Mesenchymal stem cell (in vitro differentiated cells and primary cell): Measurements from ENCODE around the gene SUGP1.

ENCODE experiments used
- DNase-seq: peaks from one replicate; pipeline ENCODE4 v3.0.0-alpha.2; 2013
- H2AFZ ChIP-seq: one replicate; pipeline ENCODE4 v1.6.1; 2013; ENCODE audit warnings: low read depth, mild to moderate bottlenecking, control low read depth, inconsistent platforms, low read length, moderate library complexity
- H2AK5ac ChIP-seq: 2 replicates; pipeline ENCODE4 v1.6.1; 2013; ENCODE audit warnings: low read length, moderate library complexity, mild to moderate bottlenecking, inconsistent platforms; ENCODE audit not compliant: severe bottlenecking
- H2BK120ac ChIP-seq: one replicate; pipeline ENCODE4 v1.6.1; 2013; ENCODE audit warnings: low read depth, mild to moderate bottlenecking, inconsistent platforms, low read length, moderate library complexity
- H2BK12ac ChIP-seq, 2 experiments: one replicate each; pipeline ENCODE4 v1.6.1; 2013; ENCODE audit warnings: inconsistent platforms in 2 of 2, low read length in 2 of 2, mild to moderate bottlenecking in 2 of 2, moderate library complexity in 2 of 2, control low read depth in 1 of 2
- H2BK15ac ChIP-seq: one replicate; pipeline ENCODE4 v1.6.1; 2013; ENCODE audit warnings: mild to moderate bottlenecking, low read depth, inconsistent platforms; ENCODE audit not compliant: poor library complexity, severe bottlenecking
- H2BK5ac ChIP-seq: 2 replicates; pipeline ENCODE4 v1.6.1; 2013; ENCODE audit warnings: low read depth, mild to moderate bottlenecking, low read length, control low read depth, inconsistent platforms; ENCODE audit not compliant: poor library complexity, severe bottlenecking
- H3K14ac ChIP-seq, 2 experiments: one replicate each; pipeline ENCODE4 v1.6.1; 2013; ENCODE audit warnings: inconsistent platforms in 2 of 2, low read length in 2 of 2, control low read depth in 1 of 2, mild to moderate bottlenecking in 1 of 2, moderate library complexity in 1 of 2
- H3K18ac ChIP-seq, 2 experiments: one replicate each; pipeline ENCODE4 v1.6.1; 2013; ENCODE audit warnings: inconsistent platforms in 2 of 2, low read length in 2 of 2, control low read depth in 1 of 2, low read depth in 1 of 2, mild to moderate bottlenecking in 1 of 2
- H3K23ac ChIP-seq, 2 experiments: one replicate each; pipeline ENCODE4 v1.6.1; 2013; ENCODE audit warnings: inconsistent platforms in 2 of 2, low read length in 2 of 2, mild to moderate bottlenecking in 2 of 2, moderate library complexity in 2 of 2, control low read depth in 1 of 2
- H3K27ac ChIP-seq: 2 replicates; pipeline ENCODE4 v1.5.1; 2013; ENCODE audit warnings: mild to moderate bottlenecking, moderate library complexity, low read length, control low read depth, inconsistent platforms; ENCODE audit not compliant: poor library complexity, severe bottlenecking
- H3K27me3 ChIP-seq, 2 experiments: 2 replicates each; pipeline versions ENCODE4 v1.6.1 to v1.7.0; 2013; ENCODE audit warnings: low read length in 2 of 2, mild to moderate bottlenecking in 2 of 2, moderate library complexity in 2 of 2, control low read depth in 1 of 2, inconsistent platforms in 1 of 2; ENCODE audit not compliant: control insufficient read depth in 1 of 2, insufficient read depth in 1 of 2
- H3K36me3 ChIP-seq, 2 experiments: 2 replicates each; pipeline versions ENCODE4 v1.6.1 to v1.7.0; 2013; ENCODE audit warnings: low read length in 2 of 2, control low read depth in 1 of 2, inconsistent platforms in 1 of 2, low read depth in 1 of 2, mild to moderate bottlenecking in 1 of 2; ENCODE audit not compliant: insufficient read depth in 2 of 2, control insufficient read depth in 1 of 2
- H3K4ac ChIP-seq, 2 experiments: one replicate each; pipeline ENCODE4 v1.6.1; 2013; ENCODE audit warnings: inconsistent platforms in 2 of 2, low read length in 2 of 2, mild to moderate bottlenecking in 2 of 2, moderate library complexity in 2 of 2, control low read depth in 1 of 2, low read depth in 1 of 2
- H3K4me1 ChIP-seq: 2 replicates; pipeline ENCODE4 v1.6.1; 2013; ENCODE audit warnings: low read depth, low read length, control low read depth; ENCODE audit not compliant: control insufficient read depth, insufficient read depth
- H3K4me2 ChIP-seq: 2 replicates; pipeline ENCODE4 v1.6.1; 2013; ENCODE audit warnings: low read length, mild to moderate bottlenecking, inconsistent platforms; ENCODE audit not compliant: poor library complexity, severe bottlenecking
- H3K4me3 ChIP-seq, 2 experiments: 2 replicates each; pipeline versions ENCODE4 v1.5.1 to v1.7.0; 2013; ENCODE audit warnings: low read length in 2 of 2, mild to moderate bottlenecking in 2 of 2, control low read depth in 1 of 2, low read depth in 1 of 2; ENCODE audit not compliant: insufficient read depth in 1 of 2
- H3K79me1 ChIP-seq: replicated peaks from 2 replicates; pipeline ENCODE4 v1.6.1; 2013; ENCODE audit warnings: mild to moderate bottlenecking, control low read depth, low read length, inconsistent platforms; ENCODE audit not compliant: poor library complexity, severe bottlenecking
- H3K9ac ChIP-seq: 2 replicates; pipeline ENCODE4 v1.7.0; 2013; ENCODE audit warnings: mild to moderate bottlenecking, low read length, moderate library complexity
- H3K9me3 ChIP-seq: 2 replicates; pipeline ENCODE4 v1.7.0; 2013; ENCODE audit warnings: mild to moderate bottlenecking, low read length; ENCODE audit not compliant: control insufficient read depth
- H4K8ac ChIP-seq: one replicate; pipeline ENCODE4 v1.6.1; 2013; ENCODE audit warnings: inconsistent platforms, mild to moderate bottlenecking, low read length, moderate library complexity
- H4K91ac ChIP-seq: one replicate; pipeline ENCODE4 v1.6.1; 2013; ENCODE audit warnings: mild to moderate bottlenecking, low read length, inconsistent platforms
- WGBS: methylation state at CpG from one replicate; pipeline ENCODE4 v1.1.7; 2013; ENCODE audit warnings: mixed read lengths; 5-methylcytosine and 5-hydroxymethylcytosine counted together

The SUGP1 gene

DNA sequence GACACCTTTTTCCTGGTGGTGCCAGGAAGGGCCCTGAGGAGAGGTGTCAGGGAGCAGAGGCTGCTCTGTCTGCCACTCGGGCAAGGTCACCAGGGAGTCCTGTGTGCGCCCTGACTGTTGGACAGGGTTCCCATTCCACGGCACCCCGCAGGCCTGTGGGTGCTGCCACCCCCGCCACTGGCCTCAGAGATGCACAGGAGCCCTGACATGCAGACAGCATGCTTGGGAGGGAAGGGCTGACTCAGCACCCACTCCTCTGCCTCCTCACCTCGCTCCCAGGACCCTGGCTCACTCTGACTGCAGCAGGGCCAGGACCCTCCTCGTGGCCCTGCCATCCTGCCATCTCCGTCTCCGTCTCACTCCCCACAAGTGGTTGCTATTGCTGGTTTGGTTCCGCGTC is 25.7 kb upstream of the SUGP1 start:
- Histone ChIP-seq H3K14ac (no peak overlapping the region), H3K27me3 (no peaks in the 10 kb centered on the region), H3K18ac (no peak overlapping the region), H4K8ac (no peak overlapping the region), H2BK5ac (no peak overlapping the region), H3K23ac (no peak overlapping the region), H3K9ac (no peak overlapping the region), H2AFZ (no peak overlapping the region), H2BK15ac (no peak overlapping the region), H2AK5ac (no peak overlapping the region), H3K27ac (no peak overlapping the region), H3K4me1 (peaks cover 3% of the 10 kb centered on the region), H3K4me3 (no peak overlapping the region), H3K9me3 (no peaks in the 10 kb centered on the region), H3K79me1 (peaks cover 22% of the 10 kb centered on the region), H3K36me3 (peaks cover 86 to 88% of the 10 kb centered on the region in 2 experiments), H3K4ac (no peak overlapping the region), H4K91ac (no peak overlapping the region), H3K4me2 (no peak overlapping the region), H2BK12ac (no peak overlapping the region), H2BK120ac (no peak overlapping the region)
- 97% methylated on average over 11 of the region's 11 CpGs for WGBS
- no peak for DNase-seq

DNA sequence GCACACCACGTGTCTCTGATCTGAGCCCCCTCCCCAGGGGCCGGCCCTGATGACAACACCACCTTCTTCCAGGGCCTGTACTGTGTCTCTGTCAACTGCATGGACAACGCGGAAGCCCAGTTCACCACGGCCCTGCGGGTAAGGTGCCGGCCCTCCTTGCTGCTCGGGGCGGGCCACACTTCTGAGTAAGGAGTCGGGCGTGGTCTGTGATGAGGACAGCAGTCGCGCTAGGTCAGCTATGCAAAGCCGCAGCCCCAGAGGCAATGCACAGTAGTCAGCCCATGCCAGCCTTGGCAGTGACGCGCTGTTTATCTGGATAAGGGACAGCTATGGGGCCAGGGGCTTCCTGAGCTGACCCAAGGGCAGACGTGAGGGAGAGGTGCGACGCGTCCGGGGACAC is 24.9 kb upstream of the SUGP1 start:
- H3K27me3 ChIP-seq = no peaks in the 10 kb centered on the region
- H3K27ac ChIP-seq = no peak overlapping the region
- H3K4me2 ChIP-seq = no peak overlapping the region
- H3K36me3 ChIP-seq = peaks cover 88 to 91% of the 10 kb centered on the region in 2 experiments
- no peak overlapping the region for H2AK5ac ChIP-seq
- H2AFZ ChIP-seq = no peak overlapping the region
- no peak overlapping the region for H3K18ac ChIP-seq
- H3K4me3 ChIP-seq = no peak overlapping the region
- H4K91ac ChIP-seq = no peak overlapping the region
- peaks cover 3% of the 10 kb centered on the region for H3K4me1 ChIP-seq
- no peak overlapping the region for H3K23ac ChIP-seq
- no peak overlapping the region for H2BK15ac ChIP-seq
- H2BK5ac ChIP-seq = no peak overlapping the region
- H3K9ac ChIP-seq = no peak overlapping the region
- H2BK120ac ChIP-seq = no peak overlapping the region
- 94% methylated on average over 21 of the region's 21 CpGs for WGBS
- H4K8ac ChIP-seq = no peak overlapping the region
- DNase-seq = no peak
- no peak overlapping the region for H3K4ac ChIP-seq
- H3K9me3 ChIP-seq = no peaks in the 10 kb centered on the region
- H2BK12ac ChIP-seq = no peak overlapping the region
- no peak overlapping the region for H3K14ac ChIP-seq
- H3K79me1 ChIP-seq = peaks cover 24% of the 10 kb centered on the region

DNA sequence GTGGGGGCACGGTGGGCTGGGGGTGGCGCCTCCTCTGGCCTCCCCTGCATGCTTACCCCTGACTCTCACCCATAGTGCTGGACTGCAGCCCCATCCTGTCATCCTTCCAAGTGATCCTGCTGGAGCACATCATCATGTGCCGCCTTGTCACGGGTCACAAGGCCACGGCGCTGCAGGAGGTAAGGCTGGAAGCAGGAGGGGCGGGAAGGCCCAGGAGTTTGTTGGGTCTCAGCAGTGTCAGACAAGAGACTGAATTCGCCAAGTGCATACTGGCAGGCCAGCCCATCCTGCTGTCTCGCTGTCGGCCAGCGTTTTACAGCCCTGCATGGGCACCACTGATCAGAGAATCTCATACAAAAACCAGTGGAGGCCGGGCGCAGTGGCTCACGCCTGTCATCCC is 23.5 kb upstream of the SUGP1 start:
- Histone ChIP-seq H2BK15ac (no peak overlapping the region), H2AK5ac (no peak overlapping the region), H3K23ac (peak overlapping the region in 1 of 2 experiments; percentile 50), H3K36me3 (peaks cover 79 to 89% of the 10 kb centered on the region in 2 experiments), H4K8ac (no peak overlapping the region), H3K27ac (no peak overlapping the region), H2BK5ac (no peak overlapping the region), H2AFZ (no peak overlapping the region), H3K4me3 (peak overlapping the region in 1 of 2 experiments; percentile 14), H3K9ac (no peak overlapping the region), H2BK12ac (no peak overlapping the region), H3K4ac (no peak overlapping the region), H3K9me3 (no peaks in the 10 kb centered on the region), H3K14ac (no peak overlapping the region), H2BK120ac (no peak overlapping the region), H3K18ac (no peak overlapping the region), H4K91ac (no peak overlapping the region), H3K4me2 (no peak overlapping the region), H3K4me1 (peaks cover 3% of the 10 kb centered on the region), H3K27me3 (no peaks in the 10 kb centered on the region), H3K79me1 (peaks cover 20% of the 10 kb centered on the region)
- DNase-seq = no peak
- 88% methylated on average over 14 of the region's 14 CpGs for WGBS

DNA sequence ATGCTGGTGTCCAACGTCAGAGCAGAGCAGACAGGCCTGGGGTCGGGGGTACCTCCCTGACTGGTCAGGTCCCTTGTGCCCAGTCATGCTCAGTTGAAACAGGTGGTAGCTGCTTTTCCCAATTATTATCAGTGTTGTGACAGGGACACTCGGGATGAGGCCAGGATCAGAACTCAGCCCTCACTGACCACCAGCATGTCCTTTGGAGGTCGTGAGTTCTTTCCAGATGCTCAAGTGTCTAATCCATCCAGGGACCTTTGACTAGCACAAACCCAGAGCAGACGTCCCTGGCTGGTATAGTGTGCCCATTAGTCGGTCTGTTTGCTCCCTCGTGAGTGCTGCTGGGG is 22.7 kb upstream of the SUGP1 start:
- 69% methylated on average over 7 of the region's 7 CpGs for WGBS
- no peak overlapping the region for H4K8ac ChIP-seq
- DNase-seq = no peak

More for the DNA sequence above, 22.7 kb upstream of the SUGP1 start:
- Histone ChIP-seq H2BK5ac (no peak overlapping the region), H3K9me3 (no peaks in the 10 kb centered on the region), H3K79me1 (peaks cover 27% of the 10 kb centered on the region), H3K27me3 (no peaks in the 10 kb centered on the region), H3K9ac (no peak overlapping the region), H2AFZ (no peak overlapping the region), H2AK5ac (no peak overlapping the region), H2BK12ac (no peak overlapping the region), H3K4me2 (no peak overlapping the region), H2BK15ac (no peak overlapping the region), H4K91ac (no peak overlapping the region), H3K18ac (no peak overlapping the region), H3K4me3 (no peak overlapping the region), H3K14ac (no peak overlapping the region), H3K27ac (no peak overlapping the region), H3K4ac (no peak overlapping the region), H3K4me1 (peaks cover 5% of the 10 kb centered on the region), H3K23ac (no peak overlapping the region), H3K36me3 (peaks cover 81 to 89% of the 10 kb centered on the region in 2 experiments), H2BK120ac (no peak overlapping the region)
